ENCODE results near the gene SCN7A. TPM values are rescaled to one million over a fixed set of nuclear protein-coding genes. Genes with fewer than 3 reads are reported as not detected.

SCN7A gene
- polyA plus RNA-seq, 1 donor (not counting 4 experiments of a cell fraction or from before 2014, with no cell fraction given) = not detected

DNA sequence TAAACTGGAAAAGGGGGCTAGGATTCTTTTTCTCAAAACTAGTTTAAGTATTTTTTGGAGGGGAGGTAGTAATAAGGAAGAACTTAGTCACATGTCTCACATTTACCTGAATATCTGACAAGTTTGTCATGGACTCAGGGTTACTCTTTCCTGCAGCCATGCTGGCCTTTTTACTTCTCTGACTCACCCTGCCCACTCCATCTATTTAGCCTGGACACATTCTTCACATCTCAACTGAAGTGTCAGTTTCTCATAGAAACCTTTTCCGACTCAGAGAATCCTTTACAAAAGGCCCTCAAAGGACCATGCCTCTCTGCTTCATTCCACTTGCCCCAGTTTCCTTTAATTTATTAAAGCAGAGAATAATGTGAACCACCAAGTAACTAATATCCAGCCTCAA lies 42.6 kb downstream of the SCN7A start:
- H3K9ac ChIP-seq (ENCODE audit: control insufficient read depth, extremely low read depth, insufficient read depth, low read length) = no peak overlapping the region
- H3K27ac ChIP-seq (ENCODE audit: control insufficient read depth, insufficient read depth, low read length) = no peak overlapping the region
- no peaks in the 10 kb centered on the region for H4K20me1 ChIP-seq (ENCODE audit: control insufficient read depth, extremely low read depth, insufficient read depth, low read length)
- dilution Hi-C loops (cut with MboI; ENCODE audit: extremely low pct_ligation_motif_present, low sequenced_read_pairs) = no loop called here
- H3K4me3 ChIP-seq (ENCODE audit: control insufficient read depth in 2 of 3, extremely low read depth in 1 of 3, insufficient read depth in 2 of 3, low read depth in 1 of 3, low read length in 3 of 3) = no peak overlapping the region
- H3K36me3 ChIP-seq (ENCODE audit: control insufficient read depth in 2 of 2, extremely low read depth in 1 of 2, insufficient read depth in 2 of 2, low read length in 2 of 2) = no peaks in the 10 kb centered on the region
- H3K9me1 ChIP-seq (ENCODE audit: control insufficient read depth, extremely low read depth, insufficient read depth, low read length) = no peaks in the 10 kb centered on the region
- no peaks in the 10 kb centered on the region for H3K79me2 ChIP-seq (ENCODE audit: control insufficient read depth, insufficient read depth, low read length)
- DNase-seq (ENCODE audit: low read depth, low spot score) (no peak), FAIRE-seq (no peak)
- TF ChIP-seq CTCF (optimal IDR thresholded peaks at IDR 0.05 in 1 of 3, IDR thresholded peaks at IDR 0.05 in 1 of 3, conservative IDR thresholded peaks at IDR 0.05 in 1 of 3; ENCODE audit: extremely low read depth in 1 of 3, insufficient read depth in 2 of 3, low read length in 3 of 3) (no peak), EZH2 (IDR thresholded peaks at IDR 0.05; ENCODE audit: low read length) (no peak)
- no peaks in the 10 kb centered on the region for H3K4me1 ChIP-seq (ENCODE audit: control insufficient read depth, extremely low read depth, insufficient read depth, low read length)
- no peak overlapping the region for H3K4me2 ChIP-seq (ENCODE audit: control insufficient read depth, extremely low read depth, insufficient read depth, low read depth, low read length)
- no peaks in the 10 kb centered on the region for H3K27me3 ChIP-seq (ENCODE audit: control insufficient read depth, extremely low read depth, insufficient read depth, low read length)
- H2AFZ ChIP-seq (ENCODE audit: control insufficient read depth, low read length) = no peak overlapping the region
- no peaks in the 10 kb centered on the region for H3K9me3 ChIP-seq (ENCODE audit: control insufficient read depth, low read depth, low read length)

DNA sequence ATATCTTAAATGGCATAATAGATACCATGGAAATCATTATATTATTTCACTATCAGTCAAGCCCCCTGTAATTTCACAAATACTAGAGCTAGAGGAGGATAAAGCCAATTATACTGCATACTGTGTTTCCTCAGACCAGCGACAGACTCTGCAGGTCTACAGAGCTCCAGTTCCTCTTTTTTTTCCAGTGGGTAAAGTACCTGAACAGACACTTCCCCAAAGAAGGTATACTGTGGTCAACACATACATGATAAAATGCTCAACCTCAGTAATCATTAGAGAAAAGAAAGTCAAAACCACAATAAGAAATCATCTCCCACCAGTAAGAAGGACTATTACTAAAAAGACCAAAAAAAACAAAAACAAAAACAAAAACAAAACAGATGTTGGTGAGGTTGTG lies 44.6 kb downstream of the SCN7A start:
- Histone ChIP-seq H3K4me3 (ENCODE audit: control insufficient read depth in 2 of 3, extremely low read depth in 1 of 3, insufficient read depth in 2 of 3, low read depth in 1 of 3, low read length in 3 of 3) (no peak overlapping the region), H3K27ac (ENCODE audit: control insufficient read depth, insufficient read depth, low read length) (no peak overlapping the region), H2AFZ (ENCODE audit: control insufficient read depth, low read length) (no peak overlapping the region), H3K79me2 (ENCODE audit: control insufficient read depth, insufficient read depth, low read length) (no peaks in the 10 kb centered on the region), H3K9me3 (ENCODE audit: control insufficient read depth, low read depth, low read length) (no peaks in the 10 kb centered on the region), H3K4me2 (ENCODE audit: control insufficient read depth, extremely low read depth, insufficient read depth, low read depth, low read length) (no peak overlapping the region), H3K36me3 (ENCODE audit: control insufficient read depth in 2 of 2, extremely low read depth in 1 of 2, insufficient read depth in 2 of 2, low read length in 2 of 2) (no peaks in the 10 kb centered on the region), H4K20me1 (ENCODE audit: control insufficient read depth, extremely low read depth, insufficient read depth, low read length) (no peaks in the 10 kb centered on the region), H3K4me1 (ENCODE audit: control insufficient read depth, extremely low read depth, insufficient read depth, low read length) (no peaks in the 10 kb centered on the region), H3K9ac (ENCODE audit: control insufficient read depth, extremely low read depth, insufficient read depth, low read length) (no peak overlapping the region), H3K9me1 (ENCODE audit: control insufficient read depth, extremely low read depth, insufficient read depth, low read length) (no peaks in the 10 kb centered on the region), H3K27me3 (ENCODE audit: control insufficient read depth, extremely low read depth, insufficient read depth, low read length) (no peaks in the 10 kb centered on the region)
- no peak for FAIRE-seq
- dilution Hi-C loops (cut with MboI; ENCODE audit: extremely low pct_ligation_motif_present, low sequenced_read_pairs) = no loop called here
- no peak for DNase-seq (ENCODE audit: low read depth, low spot score)
- TF ChIP-seq CTCF (optimal IDR thresholded peaks at IDR 0.05 in 1 of 3, IDR thresholded peaks at IDR 0.05 in 1 of 3, conservative IDR thresholded peaks at IDR 0.05 in 1 of 3; ENCODE audit: extremely low read depth in 1 of 3, insufficient read depth in 2 of 3, low read length in 3 of 3) = no peak
- no peak for TF ChIP-seq EZH2 (IDR thresholded peaks at IDR 0.05; ENCODE audit: low read length)
